GM21619 (cell line): ENCODE measurements around the gene ASXL1.

Source experiments
- ATAC-seq: cut with Tn5 transposase; IDR thresholded peaks from one replicate; pipeline ENCODE4 v1.9.1; 2021; ENCODE audit not compliant: unreplicated experiment

ASXL1 gene

GRCh38 chr20:32450484-32451061 is 92.4 kb downstream of the ASXL1 start:
- ATAC-seq: no peak

GRCh38 chr20:32451340-32451681 is 93.2 kb downstream of the ASXL1 start:
- ATAC-seq: no peak

- ATAC-seq: no peak
Measured at GRCh38 chr20:32451682-32452461, 93.7 kb downstream of the ASXL1 start.

- no peak for ATAC-seq
Measured at GRCh38 chr20:32452776-32453466, 94.8 kb downstream of the ASXL1 start.

- ATAC-seq: no peak
Measured at GRCh38 chr20:32453467-32454163, 95.5 kb downstream of the ASXL1 start.

- no peak for ATAC-seq
Measured at GRCh38 chr20:32454164-32455145, 96.3 kb downstream of the ASXL1 start.

- ATAC-seq: no peak
Measured at GRCh38 chr20:32455171-32455900, 97.2 kb downstream of the ASXL1 start.

- no peak for ATAC-seq
Measured at GRCh38 chr20:32455901-32456701, 98.0 kb downstream of the ASXL1 start.

GRCh38 chr20:32456869-32457478 is 98.8 kb downstream of the ASXL1 start:
- ATAC-seq: no peak

- ATAC-seq: no peak
Measured at GRCh38 chr20:32457479-32457986, 99.4 kb downstream of the ASXL1 start.

GRCh38 chr20:32458061-32458836 is 100.1 kb downstream of the ASXL1 start:
- no peak for ATAC-seq

GRCh38 chr20:32458837-32459220 is 100.7 kb downstream of the ASXL1 start:
- no peak for ATAC-seq

- ATAC-seq: no peak
Measured at GRCh38 chr20:32460231-32460630, 102.1 kb downstream of the ASXL1 start.

GRCh38 chr20:32460683-32461320 is 102.7 kb downstream of the ASXL1 start:
- ATAC-seq: no peak

- ATAC-seq: no peak
Measured at GRCh38 chr20:32461836-32462600, 103.9 kb downstream of the ASXL1 start.

- ATAC-seq: no peak
Measured at GRCh38 chr20:32462900-32463641, 104.9 kb downstream of the ASXL1 start.
